ENCODE data around the gene DMRT3.

- TF ChIP-seq CTCF (IDR thresholded peaks at IDR 0.05; ENCODE audit: control extremely low read depth in 1 of 3, insufficient read depth in 1 of 3, low read depth in 1 of 3, low read length in 3 of 3) (no peak), POLR2A (IDR thresholded peaks at IDR 0.05; ENCODE audit: control extremely low read depth in 1 of 2, low read depth in 2 of 2, low read length in 2 of 2) (no peak), BRCA1 (IDR thresholded peaks at IDR 0.05; ENCODE audit: low read depth, low read length) (no peak), RAD21 (IDR thresholded peaks at IDR 0.05 in 1 of 2, conservative IDR thresholded peaks at IDR 0.05 in 1 of 2; ENCODE audit: low read depth in 2 of 2, low read length in 2 of 2) (no peak), CEBPB (IDR thresholded peaks at IDR 0.05; ENCODE audit: low read depth, low read length) (no peak), USF2 (IDR thresholded peaks at IDR 0.05; ENCODE audit: low read length) (no peak), EZH2 (IDR thresholded peaks at IDR 0.05; ENCODE audit: low read depth, low read length, severe bottlenecking) (no peak), EP300 (IDR thresholded peaks at IDR 0.05; ENCODE audit: borderline replicate concordance in 1 of 2, low read depth in 2 of 2, low read length in 2 of 2) (no peak), FOSL1 (IDR thresholded peaks at IDR 0.05; ENCODE audit: insufficient read depth, low read depth, low read length) (no peak), PHF8 (conservative IDR thresholded peaks at IDR 0.05; ENCODE audit: low read depth, low read length) (no peak), SIN3A (conservative IDR thresholded peaks at IDR 0.05 in 1 of 2, IDR thresholded peaks at IDR 0.05 in 1 of 2; ENCODE audit: low read depth in 1 of 2, low read length in 2 of 2) (no peak), YY1 (IDR thresholded peaks at IDR 0.05; ENCODE audit: low read depth, low read length) (no peak), ASH2L (IDR thresholded peaks at IDR 0.05; ENCODE audit: low read length) (no peak), GTF2F1 (IDR thresholded peaks at IDR 0.05; ENCODE audit: borderline replicate concordance, low read depth, low read length) (no peak)
Observed at GRCh38 chr9:1039589-1039988, 63.1 kb downstream of the DMRT3 start.
